Neural cell (in vitro differentiated cells): ENCODE measurements around the gene TUBB1.

Experiments used
- EZH2 ChIP-seq: fragments of 200-600, 300-800 bp; shearing (Covaris generic), sonication (generic); IDR thresholded peaks from 2 replicates; pipeline ENCODE4 v1.6.1; 2014; ENCODE audit warnings: antibody characterized with exemption, low read length, borderline replicate concordance, mild to moderate bottlenecking; ENCODE audit not compliant: insufficient read depth, poor library complexity, severe bottlenecking
- MXI1 ChIP-seq: fragments of 450-650 bp; conservative IDR thresholded peaks from 2 replicates; pipeline ENCODE4 v1.6.1; 2014; ENCODE audit warnings: antibody characterized with exemption, mild to moderate bottlenecking; ENCODE audit not compliant: poor library complexity, severe bottlenecking
- RAD21 ChIP-seq: fragments of 450-650 bp; conservative IDR thresholded peaks from 2 replicates; pipeline ENCODE4 v1.6.1; 2014; ENCODE audit warnings: antibody characterized with exemption, mild to moderate bottlenecking, moderate library complexity
- TF ChIP-seq, protein P1 (sequence below): fragments of 450-650 bp; IDR thresholded peaks from 2 replicates; pipeline ENCODE4 v1.5.1; 2014; ENCODE audit warnings: antibody characterized with exemption, mild to moderate bottlenecking, moderate library complexity; ENCODE audit not compliant: poor library complexity, severe bottlenecking

DNA sequence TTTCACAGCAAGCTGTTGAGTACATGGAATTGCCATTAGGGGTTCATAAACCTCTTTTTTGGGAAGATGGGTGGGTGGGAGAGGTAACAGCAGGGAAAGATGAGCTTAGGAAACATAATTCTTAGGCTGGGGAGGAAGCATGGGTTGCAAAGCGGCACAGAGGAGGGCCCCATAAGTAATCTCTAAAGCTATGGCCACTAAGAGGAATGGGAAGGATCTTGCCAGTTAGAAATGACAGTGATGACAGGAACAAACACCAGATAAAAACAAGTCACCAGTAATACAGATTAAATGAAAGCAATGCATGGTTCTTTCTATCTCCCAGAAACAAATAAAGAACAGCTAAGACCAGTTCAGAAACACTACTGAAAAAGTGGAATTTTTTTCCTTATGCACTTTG, 54.4 kb downstream of the TUBB1 start:
- TF ChIP-seq, protein P1, sequence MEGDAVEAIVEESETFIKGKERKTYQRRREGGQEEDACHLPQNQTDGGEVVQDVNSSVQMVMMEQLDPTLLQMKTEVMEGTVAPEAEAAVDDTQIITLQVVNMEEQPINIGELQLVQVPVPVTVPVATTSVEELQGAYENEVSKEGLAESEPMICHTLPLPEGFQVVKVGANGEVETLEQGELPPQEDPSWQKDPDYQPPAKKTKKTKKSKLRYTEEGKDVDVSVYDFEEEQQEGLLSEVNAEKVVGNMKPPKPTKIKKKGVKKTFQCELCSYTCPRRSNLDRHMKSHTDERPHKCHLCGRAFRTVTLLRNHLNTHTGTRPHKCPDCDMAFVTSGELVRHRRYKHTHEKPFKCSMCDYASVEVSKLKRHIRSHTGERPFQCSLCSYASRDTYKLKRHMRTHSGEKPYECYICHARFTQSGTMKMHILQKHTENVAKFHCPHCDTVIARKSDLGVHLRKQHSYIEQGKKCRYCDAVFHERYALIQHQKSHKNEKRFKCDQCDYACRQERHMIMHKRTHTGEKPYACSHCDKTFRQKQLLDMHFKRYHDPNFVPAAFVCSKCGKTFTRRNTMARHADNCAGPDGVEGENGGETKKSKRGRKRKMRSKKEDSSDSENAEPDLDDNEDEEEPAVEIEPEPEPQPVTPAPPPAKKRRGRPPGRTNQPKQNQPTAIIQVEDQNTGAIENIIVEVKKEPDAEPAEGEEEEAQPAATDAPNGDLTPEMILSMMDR: no peak
- no peak for TF ChIP-seq MXI1
- TF ChIP-seq EZH2: no peak
- no peak for TF ChIP-seq RAD21
